ENCODE results near the gene TMEM253.

The TMEM253 gene

DNA sequence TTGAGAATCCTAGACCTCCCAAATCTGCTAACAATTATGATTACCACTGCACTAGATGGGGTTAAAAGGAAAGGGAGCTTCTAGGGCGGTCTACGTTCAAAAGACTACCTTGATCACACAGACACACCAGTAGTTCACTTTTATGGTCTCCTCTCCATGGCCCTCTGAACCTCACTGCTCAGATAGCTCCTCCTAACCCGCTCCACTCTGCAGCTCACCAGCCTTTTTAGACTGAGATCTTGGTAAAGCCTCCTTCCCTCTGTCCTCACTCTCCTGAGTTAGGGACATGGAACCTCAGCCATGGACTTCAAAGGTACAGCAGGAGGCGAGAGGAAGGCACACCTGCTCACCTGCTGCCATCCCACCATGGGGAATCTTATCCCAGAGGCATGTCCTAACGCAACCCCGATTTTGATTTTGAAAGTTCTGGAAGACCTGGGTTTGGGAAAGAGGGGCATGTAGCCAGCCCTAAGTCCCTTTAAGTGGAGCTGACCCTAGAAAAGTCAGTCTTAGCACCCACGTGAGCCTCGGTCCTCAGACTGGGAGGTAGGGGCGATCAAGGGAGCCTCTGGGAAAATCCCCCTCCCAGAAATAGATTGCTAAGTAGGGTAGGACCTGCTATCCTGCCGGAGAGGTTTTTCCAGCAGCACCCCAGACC is 3.8 kb upstream of the TMEM253 start:
- Histone ChIP-seq H3K9me2 (replicated peaks; ENCODE audit: insufficient read depth, low read length) (no peaks in the 10 kb centered on the region), H4K20me1 (ENCODE audit: low read depth, low read length) (no peaks in the 10 kb centered on the region), H3K27ac (ENCODE audit: low read depth, low read length) (no peak overlapping the region), H3K36me3 (ENCODE audit: low read length) (no peaks in the 10 kb centered on the region), H3F3A (ENCODE audit: insufficient read depth) (peaks cover 4% of the 10 kb centered on the region; the same call in 1 of the 2 replicates), H3K9ac (ENCODE audit: low read length) (no peak overlapping the region), H2AFZ (ENCODE audit: low read depth, low read length, severe bottlenecking) (no peak overlapping the region), H3K4me2 (ENCODE audit: low read depth, low read length, poor library complexity, severe bottlenecking) (no peak overlapping the region), H3K79me2 (ENCODE audit: insufficient read depth, low read length) (no peaks in the 10 kb centered on the region), H3K27me3 (ENCODE audit: low read length) (no peaks in the 10 kb centered on the region), H3K4me3 (ENCODE audit: insufficient read depth, low read length, poor library complexity, severe bottlenecking) (no peak overlapping the region), H3K9me3 (ENCODE audit: insufficient read depth, low read length) (no peaks in the 10 kb centered on the region)
- TF ChIP-seq, protein P1, sequence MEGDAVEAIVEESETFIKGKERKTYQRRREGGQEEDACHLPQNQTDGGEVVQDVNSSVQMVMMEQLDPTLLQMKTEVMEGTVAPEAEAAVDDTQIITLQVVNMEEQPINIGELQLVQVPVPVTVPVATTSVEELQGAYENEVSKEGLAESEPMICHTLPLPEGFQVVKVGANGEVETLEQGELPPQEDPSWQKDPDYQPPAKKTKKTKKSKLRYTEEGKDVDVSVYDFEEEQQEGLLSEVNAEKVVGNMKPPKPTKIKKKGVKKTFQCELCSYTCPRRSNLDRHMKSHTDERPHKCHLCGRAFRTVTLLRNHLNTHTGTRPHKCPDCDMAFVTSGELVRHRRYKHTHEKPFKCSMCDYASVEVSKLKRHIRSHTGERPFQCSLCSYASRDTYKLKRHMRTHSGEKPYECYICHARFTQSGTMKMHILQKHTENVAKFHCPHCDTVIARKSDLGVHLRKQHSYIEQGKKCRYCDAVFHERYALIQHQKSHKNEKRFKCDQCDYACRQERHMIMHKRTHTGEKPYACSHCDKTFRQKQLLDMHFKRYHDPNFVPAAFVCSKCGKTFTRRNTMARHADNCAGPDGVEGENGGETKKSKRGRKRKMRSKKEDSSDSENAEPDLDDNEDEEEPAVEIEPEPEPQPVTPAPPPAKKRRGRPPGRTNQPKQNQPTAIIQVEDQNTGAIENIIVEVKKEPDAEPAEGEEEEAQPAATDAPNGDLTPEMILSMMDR (IDR thresholded peaks at IDR 0.05; ENCODE audit: insufficient read depth, low read length, poor library complexity, severe bottlenecking), result no peak
- no peak for TF ChIP-seq EZH2phosphoT487 (conservative IDR thresholded peaks at IDR 0.05; ENCODE audit: low read length)

DNA sequence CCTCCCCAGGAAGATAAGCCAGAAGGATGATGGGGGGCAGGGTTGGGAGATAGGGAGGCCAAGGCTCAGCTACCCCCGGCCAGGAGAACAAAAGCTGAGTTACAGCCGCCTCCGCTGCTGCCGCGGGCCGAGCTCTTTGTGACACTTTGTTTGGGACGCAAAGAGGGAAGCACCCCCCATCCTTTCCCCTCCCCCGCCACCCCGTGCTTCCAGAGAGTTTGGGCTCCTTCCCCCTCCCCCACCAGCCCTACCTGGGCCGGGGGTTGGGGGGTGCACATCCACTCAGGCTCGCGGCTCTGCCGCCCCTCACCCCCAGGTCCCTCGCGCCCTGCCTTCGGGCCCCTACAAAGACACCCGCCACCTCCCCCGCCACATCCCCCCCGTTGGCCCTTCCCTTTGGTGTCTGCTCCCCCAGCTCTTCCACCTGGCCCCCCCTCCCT is 3.2 kb upstream of the TMEM253 start:
- H3K79me2 ChIP-seq (ENCODE audit: insufficient read depth, low read length), result no peaks in the 10 kb centered on the region
- no peak overlapping the region for H3K4me2 ChIP-seq (ENCODE audit: low read depth, low read length, poor library complexity, severe bottlenecking)
- H3K4me3 ChIP-seq (ENCODE audit: insufficient read depth, low read length, poor library complexity, severe bottlenecking), result no peak overlapping the region

DNA sequence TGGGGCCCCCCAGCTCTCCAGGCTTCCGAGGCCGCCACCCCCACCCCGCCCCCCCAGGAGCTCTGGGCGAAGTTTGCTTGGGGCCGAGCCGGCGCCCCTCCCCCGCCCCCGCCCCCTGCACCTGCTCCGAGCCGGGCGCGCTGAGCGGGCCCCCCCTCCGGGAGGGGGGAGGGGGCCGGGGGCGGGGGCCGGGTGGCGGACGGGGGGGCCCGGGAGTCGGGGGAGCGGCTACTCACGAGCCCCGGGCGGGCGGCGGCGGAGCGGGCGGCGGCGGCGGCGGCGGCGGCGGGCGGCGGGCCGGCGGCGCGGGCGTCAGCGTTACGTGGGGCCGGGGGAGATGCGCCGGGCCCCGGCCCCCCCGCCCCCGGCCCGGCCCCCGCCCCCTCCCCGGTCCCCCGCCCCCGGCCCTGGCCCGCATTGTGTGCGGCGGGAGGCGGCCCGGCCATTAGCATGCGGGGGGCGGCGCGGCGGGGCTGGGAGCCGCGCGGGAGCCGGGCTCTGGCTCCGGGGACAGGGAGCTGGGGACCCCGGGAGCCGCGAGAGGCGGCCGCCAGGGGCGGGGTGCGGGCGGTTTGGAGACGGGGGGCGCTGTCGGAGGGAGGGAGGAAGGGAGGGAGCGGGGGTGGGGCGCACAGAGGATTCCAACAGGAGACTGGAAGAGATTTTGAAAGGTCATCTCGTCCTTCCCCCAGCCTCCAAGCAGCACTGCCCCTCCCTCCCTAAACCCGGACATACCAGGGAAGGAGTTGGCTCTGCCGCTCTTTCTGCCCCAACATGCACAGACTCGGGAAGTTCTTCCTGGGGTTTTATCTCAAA is 2.6 kb upstream of the TMEM253 start, which contains the start of gene ZNF219:
TSS of gene ZNF219 (minus strand) at position 580 of the 816 bp plus-strand sequence. CDS start 5,064 bp downstream, outside the sequence.
- Histone ChIP-seq H3F3A (ENCODE audit: insufficient read depth) (peaks cover 4% of the 10 kb centered on the region; the same call in 1 of the 2 replicates), H3K9me2 (replicated peaks; ENCODE audit: insufficient read depth, low read length) (no peaks in the 10 kb centered on the region), H3K9ac (ENCODE audit: low read length) (peak within 1 kb of the TSS; percentile 49), H3K27me3 (ENCODE audit: low read length) (no peaks in the 10 kb centered on the region), H3K9me3 (ENCODE audit: insufficient read depth, low read length) (no peaks in the 10 kb centered on the region), H4K20me1 (ENCODE audit: low read depth, low read length) (no peaks in the 10 kb centered on the region), H3K27ac (ENCODE audit: low read depth, low read length) (no peak within 1 kb of the TSS), H3K36me3 (ENCODE audit: low read length) (no peaks in the 10 kb centered on the region), H3K79me2 (ENCODE audit: insufficient read depth, low read length) (no peaks in the 10 kb centered on the region), H3K4me2 (ENCODE audit: low read depth, low read length, poor library complexity, severe bottlenecking) (peak within 1 kb of the TSS; percentile 59), H3K4me3 (ENCODE audit: insufficient read depth, low read length, poor library complexity, severe bottlenecking) (peak within 1 kb of the TSS; percentile 52), H2AFZ (ENCODE audit: low read depth, low read length, severe bottlenecking) (peak within 1 kb of the TSS; percentile 31)
- TF ChIP-seq, protein P1 (IDR thresholded peaks at IDR 0.05; ENCODE audit: insufficient read depth, low read length, poor library complexity, severe bottlenecking), result no peak
- no peak for TF ChIP-seq EZH2phosphoT487 (conservative IDR thresholded peaks at IDR 0.05; ENCODE audit: low read length)

More for the DNA sequence above, 3.2 kb upstream of the TMEM253 start:
- Histone ChIP-seq H3K9ac (ENCODE audit: low read length) (no peak overlapping the region), H4K20me1 (ENCODE audit: low read depth, low read length) (no peaks in the 10 kb centered on the region), H3K9me3 (ENCODE audit: insufficient read depth, low read length) (no peaks in the 10 kb centered on the region), H3K9me2 (replicated peaks; ENCODE audit: insufficient read depth, low read length) (no peaks in the 10 kb centered on the region), H2AFZ (ENCODE audit: low read depth, low read length, severe bottlenecking) (no peak overlapping the region), H3K27ac (ENCODE audit: low read depth, low read length) (no peak overlapping the region), H3K36me3 (ENCODE audit: low read length) (no peaks in the 10 kb centered on the region), H3K27me3 (ENCODE audit: low read length) (no peaks in the 10 kb centered on the region), H3F3A (ENCODE audit: insufficient read depth) (peaks cover 4% of the 10 kb centered on the region; the same call in 1 of the 2 replicates)
- TF ChIP-seq, protein P1 (IDR thresholded peaks at IDR 0.05; ENCODE audit: insufficient read depth, low read length, poor library complexity, severe bottlenecking), result no peak
- no peak for TF ChIP-seq EZH2phosphoT487 (conservative IDR thresholded peaks at IDR 0.05; ENCODE audit: low read length)

Data from SU-DHL-6 (cell line).